Mucosa of stomach (tissue), 1 donor: ENCODE data around the gene COBL.

ENCODE experiments used
- H3K27me3 ChIP-seq: one replicate; pipeline ENCODE4 v1.7.0; 2013; ENCODE audit warnings: mild to moderate bottlenecking, low read length; ENCODE audit not compliant: control insufficient read depth, insufficient read depth
- H3K36me3 ChIP-seq: one replicate; pipeline ENCODE4 v1.7.0; 2013; ENCODE audit warnings: low read length; ENCODE audit not compliant: control insufficient read depth, insufficient read depth
- H3K4me1 ChIP-seq: one replicate; pipeline ENCODE4 v1.7.0; 2013; ENCODE audit warnings: mild to moderate bottlenecking, low read length; ENCODE audit not compliant: control insufficient read depth, insufficient read depth
- H3K4me3 ChIP-seq: one replicate; pipeline ENCODE4 v1.7.0; 2013; ENCODE audit warnings: low read length
- H3K9ac ChIP-seq: one replicate; pipeline ENCODE4 v1.7.0; 2013; ENCODE audit warnings: mild to moderate bottlenecking, low read length, moderate library complexity
- H3K9me3 ChIP-seq: one replicate; pipeline ENCODE4 v1.7.0; 2013; ENCODE audit warnings: mild to moderate bottlenecking, low read length, moderate library complexity; ENCODE audit not compliant: control insufficient read depth
- donor health status: Pancreatic carcinoma.

COBL gene

DNA sequence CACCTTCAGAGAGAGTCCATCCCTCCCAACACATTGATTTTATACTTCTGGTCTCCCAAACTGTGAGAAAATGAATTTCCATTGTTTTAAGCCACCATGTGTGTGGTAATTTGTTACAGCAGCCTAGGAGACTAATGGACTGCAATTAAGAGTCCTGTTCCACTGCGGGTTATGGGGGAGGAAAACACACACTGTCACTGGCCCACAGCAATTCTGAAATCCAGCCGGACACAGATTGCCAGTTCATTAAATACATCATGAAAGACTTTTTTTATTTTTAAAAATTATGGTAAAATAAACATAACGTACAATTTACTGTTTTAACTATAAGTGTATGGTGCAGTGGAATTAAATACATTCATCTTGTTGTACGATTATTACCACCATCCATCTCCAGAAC lies 340.5 kb downstream of the COBL start:
- Histone ChIP-seq H3K4me1 (no peaks in the 10 kb centered on the region), H3K9ac (no peak overlapping the region), H3K4me3 (no peak overlapping the region)

GRCh38 chr7:50974240-50974639 lies 342.4 kb downstream of the COBL start:
- Histone ChIP-seq H3K4me3 (no peak overlapping the region), H3K36me3 (no peaks in the 10 kb centered on the region), H3K9me3 (no peaks in the 10 kb centered on the region), H3K9ac (no peak overlapping the region), H3K4me1 (no peaks in the 10 kb centered on the region), H3K27me3 (no peaks in the 10 kb centered on the region)

More for the DNA sequence above, 340.5 kb downstream of the COBL start:
- no peaks in the 10 kb centered on the region for H3K36me3 ChIP-seq
- no peaks in the 10 kb centered on the region for H3K27me3 ChIP-seq
- H3K9me3 ChIP-seq, result no peaks in the 10 kb centered on the region

DNA sequence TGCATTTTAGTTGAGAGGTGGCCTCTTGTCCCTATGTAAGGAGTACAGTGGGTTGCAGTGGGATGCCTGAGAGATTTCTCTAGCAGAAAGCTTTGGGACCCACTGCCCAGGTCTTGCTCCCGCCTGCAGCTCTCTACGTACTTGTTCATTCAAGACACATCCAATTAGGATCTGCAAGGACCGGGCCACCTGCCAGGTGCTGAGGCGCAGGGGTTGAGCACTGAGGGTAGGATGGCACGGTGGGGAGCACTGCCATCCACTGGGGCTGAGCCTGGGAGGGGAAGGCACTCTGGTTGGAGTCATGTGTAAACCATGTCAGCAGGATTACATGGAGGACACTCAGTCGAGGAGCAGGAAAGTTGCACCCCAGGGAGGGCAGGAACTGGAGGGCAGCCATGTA lies 342.8 kb downstream of the COBL start:
- H3K9me3 ChIP-seq, result no peaks in the 10 kb centered on the region
- no peak overlapping the region for H3K9ac ChIP-seq
- H3K27me3 ChIP-seq, result no peaks in the 10 kb centered on the region
- H3K4me1 ChIP-seq, result no peaks in the 10 kb centered on the region
- no peak overlapping the region for H3K4me3 ChIP-seq
- no peaks in the 10 kb centered on the region for H3K36me3 ChIP-seq

- H3K4me3 ChIP-seq, result no peak overlapping the region
- H3K27me3 ChIP-seq, result no peaks in the 10 kb centered on the region
- H3K9ac ChIP-seq, result no peak overlapping the region
- H3K36me3 ChIP-seq, result no peaks in the 10 kb centered on the region
- H3K4me1 ChIP-seq, result no peaks in the 10 kb centered on the region
- H3K9me3 ChIP-seq, result no peaks in the 10 kb centered on the region
Measured at GRCh38 chr7:50970092-50970491, 346.5 kb downstream of the COBL start.
